Left kidney (tissue), 2 donors: ENCODE measurements around the gene ERG. TPM values are rescaled to one million over a fixed set of nuclear protein-coding genes. Genes with fewer than 3 reads are reported as not detected.

ENCODE experiments used
- DNase-seq: peaks from one replicate; pipeline ENCODE4 v3.0.0-alpha.2; 2013
- polyA plus RNA-seq: library from polyadenylated mRNA; unstranded; fragments of 120-200 nt; gene quantifications from one replicate; pipeline ENCODE4 v1.2.1, GENCODE V29; 2013; ENCODE audit not compliant: insufficient read length

Gene ERG
- polyA plus RNA-seq, 1 donor, result 17.4 TPM

- no peak for DNase-seq
Measured at GRCh38 chr21:38333301-38334272, 164.7 kb downstream of the ERG start.

GRCh38 chr21:38330666-38331065, 167.6 kb downstream of the ERG start:
- DNase-seq, result no peak

Other genes with a start within 250 kb of the ERG start
- 269 TPM for gene KCNJ15, start 241.5 kb downstream of the ERG start, polyA plus RNA-seq